ENCODE results near the gene FOXI1. TPM values are rescaled to one million over a fixed set of nuclear protein-coding genes. Genes with fewer than 3 reads are reported as not detected.
"Not testable (repeated sequence)": the region's sequence is repeated elsewhere in the genome, so short reads cannot be mapped to it uniquely, and the experiment has no call there.

FOXI1 gene
- total RNA-seq, 1 donor, result not detected

DNA sequence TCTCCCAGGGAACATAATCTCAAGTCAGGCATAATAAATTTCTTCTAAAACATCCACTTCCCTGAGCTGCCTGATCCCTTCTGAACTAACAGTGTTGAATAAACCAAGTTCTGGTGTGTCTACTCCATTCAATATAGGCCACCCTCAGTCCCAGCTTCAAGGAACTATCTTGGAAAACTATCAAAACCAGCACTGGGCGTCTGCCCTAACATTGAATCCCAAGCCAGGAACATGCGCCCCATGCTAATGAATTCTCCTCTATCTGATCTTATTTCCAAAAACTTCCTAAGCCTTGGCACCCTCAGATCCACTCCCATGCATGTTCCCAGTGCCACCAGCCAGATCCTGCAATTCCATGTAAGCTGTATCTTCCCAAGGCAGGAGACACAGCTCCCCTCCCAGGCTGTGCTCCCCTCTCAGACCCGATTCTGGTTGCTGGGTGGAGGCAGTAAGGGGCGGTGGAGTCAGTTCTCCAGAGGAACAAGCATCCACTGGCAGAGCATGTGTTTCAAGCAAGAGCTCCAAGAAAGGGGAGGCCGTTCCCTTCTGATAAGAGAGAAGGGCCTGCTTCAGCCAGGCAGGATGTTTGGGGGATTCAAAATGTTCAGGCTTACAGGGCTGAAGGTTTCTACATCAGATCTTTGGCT lies 13.1 kb upstream of the FOXI1 start:
- Histone ChIP-seq H2AFZ (ENCODE audit: low read length) (no peak overlapping the region), H3K9me3 (ENCODE audit: low read depth, low read length) (no peaks in the 10 kb centered on the region), H3K4me1 (ENCODE audit: insufficient read depth, low read length) (no peaks in the 10 kb centered on the region), H3K4me3 (ENCODE audit: insufficient read depth, low read length) (no peak overlapping the region), H3K27me3 (ENCODE audit: insufficient read depth, low read length) (peaks cover 22% of the 10 kb centered on the region), H3K36me3 (ENCODE audit: insufficient read depth, low read length) (no peaks in the 10 kb centered on the region), H3K4me2 (ENCODE audit: insufficient read depth, low read length) (no peak overlapping the region), H3K27ac (ENCODE audit: low read depth, low read length) (no peak overlapping the region), H3K79me2 (ENCODE audit: insufficient read depth, low read length) (no peaks in the 10 kb centered on the region), H4K20me1 (ENCODE audit: insufficient read depth, low read length) (no peaks in the 10 kb centered on the region)
- no peak for TF ChIP-seq CTCF (IDR thresholded peaks at IDR 0.05; ENCODE audit: extremely low read depth, low read depth, low read length)
- DNase-seq (ENCODE audit: insufficient read length, low spot score, missing footprints), result no peak

DNA sequence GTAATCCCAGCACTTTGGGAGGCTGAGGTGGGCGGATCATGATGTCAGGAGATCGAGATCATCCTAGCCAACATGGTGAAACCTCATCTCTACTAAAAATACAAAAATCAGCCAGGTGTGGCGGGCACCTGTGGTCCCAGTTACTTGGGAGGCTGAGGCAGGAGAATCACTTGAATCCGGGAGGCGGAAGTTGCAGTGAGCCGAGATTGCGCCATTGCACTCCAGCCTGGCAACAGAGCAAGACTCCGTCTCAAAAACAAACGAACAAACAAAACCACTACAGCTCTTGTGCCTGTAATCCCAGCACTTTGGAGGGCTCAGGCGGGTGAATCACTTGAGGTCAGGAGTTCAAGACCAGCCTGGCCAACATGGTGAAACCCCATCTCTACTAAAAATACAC lies 11.4 kb upstream of the FOXI1 start:
- H3K4me3 ChIP-seq (ENCODE audit: insufficient read depth, low read length); H3K9me3 ChIP-seq (ENCODE audit: low read depth, low read length); H3K36me3 ChIP-seq (ENCODE audit: insufficient read depth, low read length); H3K27ac ChIP-seq (ENCODE audit: low read depth, low read length); H2AFZ ChIP-seq (ENCODE audit: low read length); H3K4me1 ChIP-seq (ENCODE audit: insufficient read depth, low read length); DNase-seq (ENCODE audit: insufficient read length, low spot score, missing footprints); H3K79me2 ChIP-seq (ENCODE audit: insufficient read depth, low read length); H4K20me1 ChIP-seq (ENCODE audit: insufficient read depth, low read length); H3K4me2 ChIP-seq (ENCODE audit: insufficient read depth, low read length): not testable (repeated sequence)
- peaks cover 19% of the 10 kb centered on the region for H3K27me3 ChIP-seq (ENCODE audit: insufficient read depth, low read length)

DNA sequence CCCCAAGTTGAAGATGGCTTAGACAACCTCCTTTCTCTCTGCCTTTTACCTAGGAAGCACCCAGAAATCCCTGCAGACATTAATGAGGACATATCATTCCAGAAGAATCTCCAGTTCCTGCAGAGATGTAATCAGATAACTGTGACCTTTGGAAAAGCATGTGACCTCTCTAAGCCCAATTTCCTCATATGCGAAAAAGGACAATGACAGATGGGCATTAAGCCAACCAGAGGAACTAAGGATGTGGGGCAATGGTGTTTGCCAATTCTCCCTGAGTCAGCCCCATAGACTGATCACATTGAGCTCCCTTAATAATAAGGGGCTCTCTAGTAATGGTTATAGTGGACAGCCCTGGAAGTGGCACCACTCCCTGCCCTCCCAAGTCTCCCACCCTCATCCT lies 10.1 kb upstream of the FOXI1 start:
- H3K27ac ChIP-seq (ENCODE audit: low read depth, low read length), result no peak overlapping the region
- no peaks in the 10 kb centered on the region for H3K79me2 ChIP-seq (ENCODE audit: insufficient read depth, low read length)
- H3K4me2 ChIP-seq (ENCODE audit: insufficient read depth, low read length), result no peak overlapping the region
- DNase-seq (ENCODE audit: insufficient read length, low spot score, missing footprints), result no peak
- H3K4me3 ChIP-seq (ENCODE audit: insufficient read depth, low read length), result no peak overlapping the region
- H3K9me3 ChIP-seq (ENCODE audit: low read depth, low read length), result peaks cover 3% of the 10 kb centered on the region
- peaks cover 15% of the 10 kb centered on the region for H3K27me3 ChIP-seq (ENCODE audit: insufficient read depth, low read length)
- H3K36me3 ChIP-seq (ENCODE audit: insufficient read depth, low read length), result no peaks in the 10 kb centered on the region
- H3K4me1 ChIP-seq (ENCODE audit: insufficient read depth, low read length), result no peaks in the 10 kb centered on the region
- TF ChIP-seq CTCF (IDR thresholded peaks at IDR 0.05; ENCODE audit: extremely low read depth, low read depth, low read length), result no peak
- no peak overlapping the region for H2AFZ ChIP-seq (ENCODE audit: low read length)
- no peaks in the 10 kb centered on the region for H4K20me1 ChIP-seq (ENCODE audit: insufficient read depth, low read length)

GRCh38 chr5:170097934-170098333 lies 7.8 kb upstream of the FOXI1 start:
- peaks cover 3% of the 10 kb centered on the region for H3K9me3 ChIP-seq (ENCODE audit: low read depth, low read length)
- no peak overlapping the region for H2AFZ ChIP-seq (ENCODE audit: low read length)
- H3K36me3 ChIP-seq (ENCODE audit: insufficient read depth, low read length), result no peaks in the 10 kb centered on the region
- H3K27me3 ChIP-seq (ENCODE audit: insufficient read depth, low read length), result peaks cover 7% of the 10 kb centered on the region
- DNase-seq (ENCODE audit: insufficient read length, low spot score, missing footprints), result no peak
- no peaks in the 10 kb centered on the region for H4K20me1 ChIP-seq (ENCODE audit: insufficient read depth, low read length)
- H3K27ac ChIP-seq (ENCODE audit: low read depth, low read length), result no peak overlapping the region
- H3K4me3 ChIP-seq (ENCODE audit: insufficient read depth, low read length), result no peak overlapping the region
- no peaks in the 10 kb centered on the region for H3K79me2 ChIP-seq (ENCODE audit: insufficient read depth, low read length)
- TF ChIP-seq CTCF (IDR thresholded peaks at IDR 0.05; ENCODE audit: extremely low read depth, low read depth, low read length), result no peak
- no peaks in the 10 kb centered on the region for H3K4me1 ChIP-seq (ENCODE audit: insufficient read depth, low read length)
- no peak overlapping the region for H3K4me2 ChIP-seq (ENCODE audit: insufficient read depth, low read length)

Data from osteoblast (primary cell).